Nucleus accumbens (tissue), 56 donors: ENCODE results near the gene ZDHHC24.

Source experiments
- DNase-seq, 56 donors: peaks; one replicate each; lab custom pipeline; 2025; lab: John Stamatoyannopoulos, UW

ZDHHC24 gene

GRCh38 chr11:66510990-66511339 is 34.9 kb downstream of the ZDHHC24 start:
- DNase-seq = no peak

- peak in 55 of 56 donors; percentile 19 to 90 (median 73) for DNase-seq
These were observed 35.4 kb downstream of the ZDHHC24 start, which contains the start of gene BBS1 for GRCh38 chr11:66510271-66510989. TSS of gene BBS1 (plus strand) at chr11:66510635. CDS start at chr11:66510660, 25 bp downstream.

GRCh38 chr11:66509131-66509561 is 36.7 kb downstream of the ZDHHC24 start:
- no peak for DNase-seq

- DNase-seq = no peak
These were observed 40.5 kb downstream of the ZDHHC24 start for GRCh38 chr11:66505276-66505816.

- DNase-seq = no peak
These were observed 47.3 kb downstream of the ZDHHC24 start for GRCh38 chr11:66498506-66498905.

- DNase-seq = no peak
These were observed 48.6 kb downstream of the ZDHHC24 start for GRCh38 chr11:66497206-66497605.

GRCh38 chr11:66495401-66495854 is 50.4 kb downstream of the ZDHHC24 start:
- DNase-seq = no peak

GRCh38 chr11:66494935-66495334 is 50.9 kb downstream of the ZDHHC24 start:
- DNase-seq = no peak

GRCh38 chr11:66494458-66494857 is 51.4 kb downstream of the ZDHHC24 start:
- DNase-seq = no peak

GRCh38 chr11:66493130-66493529 is 52.7 kb downstream of the ZDHHC24 start:
- DNase-seq = no peak

- no peak for DNase-seq
These were observed 53.5 kb downstream of the ZDHHC24 start for GRCh38 chr11:66492161-66492865.

- no peak for DNase-seq
These were observed 54.4 kb downstream of the ZDHHC24 start for GRCh38 chr11:66491315-66491935.

- no peak for DNase-seq
These were observed 56.2 kb downstream of the ZDHHC24 start for GRCh38 chr11:66489636-66490035.

- DNase-seq = no peak
These were observed 56.9 kb downstream of the ZDHHC24 start for GRCh38 chr11:66488957-66489356.

GRCh38 chr11:66484806-66485380 is 61.0 kb downstream of the ZDHHC24 start:
- no peak for DNase-seq

GRCh38 chr11:66480117-66480938 is 65.5 kb downstream of the ZDHHC24 start, which contains the start of gene DPP3:
TSS of gene DPP3 (plus strand) at chr11:66480434. CDS start at chr11:66482201, 1,767 bp downstream.
- peak; percentile 65 to 98 (median 94) for DNase-seq

- peak in 23 of 56 donors; percentile 29 to 90 (median 76) for DNase-seq
These were observed 66.3 kb downstream of the ZDHHC24 start for GRCh38 chr11:66479394-66480116.

- no peak for DNase-seq
These were observed 67.0 kb downstream of the ZDHHC24 start for GRCh38 chr11:66478729-66479393.
